HG02759 (cell line): ENCODE measurements around the gene MGLL.
A peak's percentile ranks its signal among the peaks of the same experiment; 100 is the strongest.
"Not testable (repeated sequence)": the region's sequence is repeated elsewhere in the genome, so short reads cannot be mapped to it uniquely, and the experiment has no call there.

Source experiments
- ATAC-seq: cut with Tn5 transposase; IDR thresholded peaks from one replicate; pipeline ENCODE4 v1.9.1; 2021; ENCODE audit warnings: mild to moderate bottlenecking, moderate library complexity; ENCODE audit not compliant: unreplicated experiment

Gene MGLL

GRCh38 chr3:127692501-127693335, 129.6 kb downstream of the MGLL start:
- ATAC-seq: no peak

GRCh38 chr3:127691974-127692373, 130.3 kb downstream of the MGLL start:
- ATAC-seq: no peak

GRCh38 chr3:127691489-127691888, 130.8 kb downstream of the MGLL start:
- ATAC-seq: no peak

GRCh38 chr3:127690823-127691452, 131.4 kb downstream of the MGLL start:
- peak; percentile 38 for ATAC-seq

DNA sequence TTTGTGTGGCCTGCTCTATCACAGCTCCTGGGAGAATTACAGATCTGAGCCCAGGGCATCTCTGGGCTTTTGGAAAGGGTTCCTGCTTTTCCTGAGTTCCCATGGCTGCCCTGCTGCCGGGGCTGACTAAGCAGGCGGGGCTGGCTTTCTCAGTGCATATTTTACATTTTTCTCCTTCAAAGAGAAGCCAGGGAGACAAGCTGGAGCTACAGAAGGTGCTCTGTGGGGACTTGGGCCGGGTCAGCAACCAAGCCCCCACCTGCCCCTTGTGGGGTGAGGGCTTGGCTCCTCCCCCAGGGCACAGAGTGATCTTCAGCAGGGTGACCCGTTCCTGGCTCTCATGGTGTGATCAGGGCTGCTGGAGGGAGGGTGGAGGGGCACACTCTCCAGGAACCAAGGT, 132.2 kb downstream of the MGLL start:
- no peak for ATAC-seq

DNA sequence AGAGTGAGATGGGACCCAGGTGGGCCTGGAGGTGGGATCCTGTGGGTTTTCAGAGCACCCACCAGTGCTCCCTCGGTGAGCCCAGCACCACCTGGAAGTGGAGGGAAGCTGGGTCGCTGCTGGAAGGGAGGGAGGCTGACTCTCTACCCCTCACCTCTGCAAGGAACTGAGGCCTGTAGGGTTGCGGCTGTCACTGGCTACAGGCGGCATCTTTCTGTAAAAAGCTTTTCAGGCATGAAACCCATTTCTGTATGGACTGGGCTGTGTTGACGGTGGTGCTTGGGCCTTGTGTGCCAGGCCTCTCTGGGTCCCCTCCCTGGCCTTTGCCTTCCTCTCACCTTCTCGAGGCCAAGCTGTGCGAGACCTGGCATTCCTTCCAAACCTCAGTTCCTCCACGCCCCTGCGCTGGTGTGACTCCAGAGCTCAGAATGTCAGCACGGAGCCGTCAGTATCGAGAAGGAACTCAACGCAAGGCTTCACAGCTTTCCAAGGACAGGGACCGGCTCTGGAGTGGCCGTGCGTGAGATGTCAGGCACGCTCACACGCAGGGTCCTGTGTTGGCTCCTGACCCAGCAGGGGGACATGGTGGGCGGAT, 133.0 kb downstream of the MGLL start:
- ATAC-seq: no peak

DNA sequence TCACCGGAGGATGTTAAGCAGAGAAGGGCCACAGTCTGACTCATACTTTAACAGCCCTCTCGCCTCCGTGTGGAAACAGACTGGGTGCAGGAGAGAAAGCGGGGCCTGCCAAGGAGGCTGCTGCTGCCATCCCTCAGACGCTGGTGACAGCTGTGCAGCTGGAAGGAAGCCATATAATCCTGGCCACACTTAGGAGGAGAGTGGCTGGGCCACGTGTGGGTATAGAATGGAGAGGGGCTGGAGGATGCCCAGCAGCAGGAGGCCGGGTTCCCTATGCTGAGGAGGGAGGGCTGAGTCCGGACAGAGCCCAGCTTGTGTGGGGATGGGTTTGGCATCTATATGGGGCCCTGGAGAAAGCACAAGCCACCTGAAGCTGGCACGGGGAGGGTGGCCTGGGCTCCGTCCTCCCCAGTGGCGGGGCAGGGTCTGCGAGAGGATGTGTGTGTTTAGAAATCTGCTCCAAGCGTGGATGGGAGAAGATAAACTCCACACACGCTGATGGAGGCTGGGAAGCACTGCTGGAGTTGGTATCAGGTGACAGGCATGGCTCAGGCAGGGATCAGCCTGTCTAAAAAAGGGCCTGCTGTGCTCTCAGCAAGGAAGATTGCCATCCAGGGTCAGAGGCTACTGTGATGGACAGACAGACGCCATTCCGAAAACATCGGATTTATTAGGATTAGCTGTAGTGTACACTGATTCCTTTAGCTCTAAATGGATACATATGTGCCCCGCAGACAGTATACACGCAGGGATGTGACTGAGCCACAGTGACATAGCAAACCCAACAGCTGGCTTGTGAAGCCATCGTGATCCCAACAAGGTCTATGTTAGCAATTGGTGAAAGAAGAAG, 133.7 kb downstream of the MGLL start:
- no peak for ATAC-seq

DNA sequence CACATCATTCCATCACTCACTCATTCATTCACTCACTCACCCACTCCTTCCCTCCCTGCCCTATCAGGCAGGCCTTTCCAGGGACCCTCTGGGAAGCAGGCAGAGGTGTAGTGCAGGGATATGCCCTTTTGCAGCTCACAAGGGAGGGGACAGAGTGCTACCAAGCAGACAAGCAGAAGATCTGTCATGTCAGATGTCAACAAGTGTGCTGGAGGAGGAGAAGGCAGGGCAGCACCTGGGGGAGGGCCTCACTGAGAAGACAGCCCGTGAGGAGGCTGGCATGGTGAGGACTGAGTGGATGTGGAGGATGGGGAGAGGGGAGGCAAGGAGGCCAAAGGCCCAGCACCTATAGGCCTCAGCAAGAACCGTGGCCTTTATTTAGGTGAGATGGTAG, 134.3 kb downstream of the MGLL start:
- no peak for ATAC-seq

DNA sequence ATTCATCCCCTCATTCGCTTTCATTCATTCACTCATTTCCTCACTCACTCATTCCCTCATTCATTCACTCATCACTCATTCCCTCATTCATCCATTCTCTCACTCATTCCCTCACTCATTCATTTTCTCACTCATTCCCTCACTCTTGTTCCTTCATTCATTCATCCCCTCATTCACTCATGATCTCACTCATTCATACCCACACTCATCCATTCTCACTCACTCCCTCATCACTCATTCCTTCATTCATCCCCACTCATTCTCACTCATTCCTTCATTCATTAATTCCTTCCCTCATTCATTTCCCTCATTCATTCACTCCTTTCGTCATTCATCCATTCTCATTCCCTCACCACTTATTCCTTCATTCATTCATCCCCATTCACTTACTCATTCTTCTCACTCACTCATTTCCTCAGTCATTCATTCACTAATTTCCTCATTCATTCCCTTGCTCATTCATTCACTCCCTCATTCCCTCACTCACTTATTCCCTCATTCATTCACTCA, 135.0 kb downstream of the MGLL start:
- no peak for ATAC-seq

DNA sequence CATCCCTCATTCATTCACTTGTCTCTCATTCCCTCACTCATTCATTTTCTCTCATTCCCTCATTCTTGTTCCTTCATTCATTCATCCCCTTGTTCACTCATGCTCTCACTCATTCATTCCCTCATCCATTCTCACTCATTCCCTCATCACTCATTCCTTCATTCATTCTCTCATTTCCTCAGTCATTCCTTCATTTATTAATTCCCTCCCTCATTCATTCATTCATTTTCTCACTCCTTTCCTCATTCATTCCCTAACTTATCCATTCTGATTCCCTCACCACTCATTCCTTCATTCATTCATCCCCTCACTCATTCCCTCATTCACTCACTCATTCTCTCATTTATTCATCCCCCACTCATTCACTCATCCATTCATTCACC, 135.8 kb downstream of the MGLL start:
- ATAC-seq: no peak

DNA sequence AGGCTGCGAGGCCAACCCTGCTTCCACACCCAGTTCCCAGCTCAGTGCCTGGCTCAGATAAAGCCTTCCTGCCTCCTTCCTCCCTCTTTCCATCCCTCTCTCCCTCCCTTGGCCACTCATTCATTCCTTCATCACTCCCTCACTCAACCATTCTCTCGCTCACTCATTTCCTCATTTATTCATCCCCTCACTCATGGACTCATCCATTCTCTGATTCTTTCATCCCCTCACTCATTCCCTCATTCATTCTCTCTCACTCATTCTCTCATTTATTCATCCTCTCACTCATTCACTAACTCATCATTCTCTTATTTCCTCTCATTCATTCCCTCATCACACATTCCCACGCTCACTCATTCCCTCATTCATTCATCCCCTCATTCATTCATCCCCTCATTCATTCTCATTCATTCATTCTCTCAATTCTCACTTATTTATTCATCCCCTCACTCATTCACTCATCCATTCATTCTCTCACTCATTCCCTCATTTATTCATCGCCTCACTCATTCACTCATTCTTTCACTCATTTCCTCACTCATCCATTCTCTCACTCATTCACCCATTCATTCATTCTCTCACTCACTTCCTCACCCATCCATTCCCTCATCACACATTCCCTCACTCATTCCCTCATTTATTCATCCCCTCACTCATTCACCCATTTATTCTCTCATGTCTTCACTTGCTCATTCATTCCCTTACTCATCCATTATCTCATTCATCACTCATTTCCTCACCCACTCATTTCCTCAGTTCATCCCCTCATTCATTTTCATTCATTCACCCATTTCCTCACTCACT, 136.4 kb downstream of the MGLL start:
- ATAC-seq: no peak

DNA sequence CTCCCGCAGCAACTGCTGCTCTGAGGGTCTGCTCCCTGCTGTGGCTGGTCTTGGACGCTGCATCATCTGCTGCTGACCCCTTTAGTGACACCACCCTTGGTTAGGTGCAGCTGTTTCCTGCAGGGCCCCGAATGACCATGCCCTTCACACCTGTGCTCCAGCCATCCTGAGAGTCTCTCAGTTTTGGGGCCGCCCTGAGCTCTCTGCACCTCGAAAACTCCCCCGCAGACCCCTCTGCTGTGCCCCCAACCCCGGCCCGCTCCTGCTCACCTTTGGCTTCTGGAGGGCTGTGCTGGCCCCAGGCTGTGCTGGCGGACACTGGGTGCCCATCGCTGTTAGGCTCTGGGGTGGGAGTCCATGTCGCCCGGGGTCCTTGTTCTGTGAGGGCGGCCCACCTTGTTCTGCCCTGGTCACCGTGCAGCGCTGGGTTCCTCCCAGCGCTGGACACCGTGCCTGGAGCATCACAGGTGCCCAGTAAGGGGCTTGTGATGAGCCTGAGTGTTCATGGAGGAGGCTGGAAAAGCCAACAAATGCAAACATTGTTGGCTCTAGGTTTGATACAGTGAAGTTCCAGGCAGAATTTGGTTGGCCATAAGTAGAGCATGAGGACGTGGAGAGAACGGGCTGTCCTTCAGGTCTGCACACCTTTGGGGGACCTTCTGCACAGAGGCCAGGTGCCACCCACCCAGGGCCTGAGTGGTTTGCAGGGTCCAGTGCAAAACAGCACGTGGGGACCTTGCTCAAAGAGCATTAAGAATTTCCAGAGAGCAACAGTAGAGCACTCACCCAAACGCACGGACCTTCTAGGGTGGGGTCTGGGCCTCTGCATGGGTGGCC, 137.2 kb downstream of the MGLL start:
- no peak for ATAC-seq

- no peak for ATAC-seq
Measured at GRCh38 chr3:127682561-127682960, 139.8 kb downstream of the MGLL start.

GRCh38 chr3:127682175-127682554, 140.2 kb downstream of the MGLL start:
- not testable (repeated sequence) for ATAC-seq

GRCh38 chr3:127680798-127681221, 141.5 kb downstream of the MGLL start:
- no peak for ATAC-seq

DNA sequence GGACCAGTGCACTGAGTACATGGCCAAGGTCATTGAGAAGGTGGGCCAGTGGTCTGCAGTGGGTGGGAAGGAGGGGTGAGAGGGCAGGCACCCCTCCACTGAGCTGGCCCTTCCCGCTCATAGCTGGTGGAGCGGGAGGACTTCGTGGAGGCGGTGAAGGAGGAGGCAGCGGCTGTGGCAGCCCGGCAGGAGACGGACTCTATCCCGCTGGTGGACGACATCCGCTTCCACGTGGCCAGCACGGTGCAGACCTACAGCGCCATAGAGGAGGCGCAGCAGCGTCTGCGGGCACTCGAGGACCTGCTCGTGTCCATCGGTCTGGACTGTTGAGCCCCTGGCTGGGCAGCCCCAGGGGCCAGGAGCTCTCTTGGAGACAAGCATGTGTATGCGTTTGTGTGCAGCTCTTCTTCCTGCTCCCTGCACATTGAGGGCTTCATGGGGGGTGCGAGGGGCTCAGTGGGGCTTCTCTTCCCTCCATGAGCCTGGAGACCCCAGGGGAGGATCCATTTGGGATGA, 142.1 kb downstream of the MGLL start:
- no peak for ATAC-seq

DNA sequence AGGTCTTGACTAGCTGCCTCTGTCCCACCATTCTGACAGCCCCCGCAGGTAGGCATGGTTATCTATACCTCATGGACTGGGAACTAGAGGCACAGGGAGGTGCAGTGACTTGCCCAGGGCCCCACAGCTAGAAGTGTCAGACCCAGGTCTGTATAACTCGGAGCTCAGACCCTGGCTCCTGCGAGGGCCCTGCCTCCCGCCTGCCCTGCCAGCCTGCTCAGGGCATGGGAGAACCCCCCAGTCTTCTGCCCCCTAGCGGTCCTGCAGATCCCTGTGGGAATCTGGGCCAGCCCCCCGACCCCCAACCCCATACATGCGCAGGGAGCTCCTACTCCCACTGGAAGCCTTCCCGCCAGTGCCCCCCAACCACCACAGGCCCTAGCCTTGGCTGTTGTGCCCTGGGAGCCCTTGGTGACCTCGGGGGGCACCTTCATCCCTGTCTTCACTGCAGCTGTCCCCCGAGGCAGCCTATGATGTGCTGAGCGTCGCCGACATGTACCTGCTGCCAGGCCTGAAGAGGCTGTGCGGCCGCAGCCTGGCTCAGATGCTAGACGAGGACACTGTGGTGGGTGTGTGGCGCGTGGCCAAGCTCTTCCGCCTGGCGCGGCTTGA, 142.7 kb downstream of the MGLL start:
- ATAC-seq: no peak

DNA sequence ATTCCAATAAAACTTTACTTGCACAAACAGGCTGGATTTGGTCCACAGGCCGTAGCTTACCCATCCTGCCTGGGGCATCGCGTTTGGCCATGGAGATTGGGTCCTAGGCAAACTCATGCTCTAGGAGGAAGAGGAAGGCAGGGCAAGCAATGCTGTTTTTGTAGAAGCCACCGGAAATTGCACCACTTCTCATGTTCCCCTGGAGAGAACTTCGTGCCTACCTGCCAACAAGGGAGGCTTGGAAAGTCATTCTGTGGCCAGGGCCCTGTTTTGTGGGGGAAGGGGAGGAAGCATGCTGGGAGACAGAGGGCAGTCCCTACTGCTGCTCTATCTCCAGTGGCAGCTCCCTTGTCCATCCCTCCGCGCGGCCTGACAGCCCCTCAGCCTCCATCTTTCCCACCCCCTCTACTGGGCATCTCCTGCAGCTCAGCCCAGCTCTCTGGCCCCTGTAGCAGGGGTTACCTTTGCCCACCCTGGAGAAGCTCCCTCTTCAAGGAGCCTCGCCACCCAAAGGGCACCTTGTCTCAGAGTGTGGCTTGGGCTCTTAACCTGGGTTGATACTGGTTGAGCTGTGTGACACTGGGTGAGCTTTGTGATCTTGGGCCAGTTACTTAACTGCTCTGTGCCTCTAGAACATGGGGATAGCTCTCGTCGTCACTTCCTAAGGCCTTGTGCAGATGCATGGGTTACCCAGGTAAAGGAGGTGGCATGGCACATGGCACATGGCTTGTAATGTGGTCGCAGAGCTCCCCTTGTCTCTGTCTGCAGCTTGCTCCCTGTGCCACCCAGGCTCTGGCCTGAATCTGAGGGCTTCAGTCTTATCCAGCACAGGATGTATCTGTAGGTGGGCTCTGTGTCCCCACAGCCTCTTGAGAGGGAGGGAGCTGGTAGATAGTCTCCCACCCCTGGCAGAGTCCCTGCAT, 143.4 kb downstream of the MGLL start:
- ATAC-seq: no peak
